PC-9 (cell line): Measurements from ENCODE around the gene TTYH1.
"Not testable (repeated sequence)": the region's sequence is repeated elsewhere in the genome, so short reads cannot be mapped to it uniquely, and the experiment has no call there.

ENCODE experiments used
- EZH2 ChIP-seq: fragments of 200-600 bp; sonication (generic); IDR thresholded peaks from 2 replicates; pipeline ENCODE4 v1.8.0; 2017; ENCODE audit warnings: antibody characterized with exemption, low read depth
- TF ChIP-seq, protein P1 (sequence below): fragments of 200-600 bp; sonication (generic); conservative IDR thresholded peaks from 2 replicates; pipeline ENCODE4 v1.6.1; 2017; ENCODE audit warnings: mixed run types, antibody characterized with exemption, mild to moderate bottlenecking, moderate library complexity

GRCh38 chr19:54446349-54446748 lies 31.1 kb downstream of the TTYH1 start:
- TF ChIP-seq, protein P1, sequence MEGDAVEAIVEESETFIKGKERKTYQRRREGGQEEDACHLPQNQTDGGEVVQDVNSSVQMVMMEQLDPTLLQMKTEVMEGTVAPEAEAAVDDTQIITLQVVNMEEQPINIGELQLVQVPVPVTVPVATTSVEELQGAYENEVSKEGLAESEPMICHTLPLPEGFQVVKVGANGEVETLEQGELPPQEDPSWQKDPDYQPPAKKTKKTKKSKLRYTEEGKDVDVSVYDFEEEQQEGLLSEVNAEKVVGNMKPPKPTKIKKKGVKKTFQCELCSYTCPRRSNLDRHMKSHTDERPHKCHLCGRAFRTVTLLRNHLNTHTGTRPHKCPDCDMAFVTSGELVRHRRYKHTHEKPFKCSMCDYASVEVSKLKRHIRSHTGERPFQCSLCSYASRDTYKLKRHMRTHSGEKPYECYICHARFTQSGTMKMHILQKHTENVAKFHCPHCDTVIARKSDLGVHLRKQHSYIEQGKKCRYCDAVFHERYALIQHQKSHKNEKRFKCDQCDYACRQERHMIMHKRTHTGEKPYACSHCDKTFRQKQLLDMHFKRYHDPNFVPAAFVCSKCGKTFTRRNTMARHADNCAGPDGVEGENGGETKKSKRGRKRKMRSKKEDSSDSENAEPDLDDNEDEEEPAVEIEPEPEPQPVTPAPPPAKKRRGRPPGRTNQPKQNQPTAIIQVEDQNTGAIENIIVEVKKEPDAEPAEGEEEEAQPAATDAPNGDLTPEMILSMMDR, result not testable (repeated sequence)
- not testable (repeated sequence) for TF ChIP-seq EZH2
